ENCODE data around the gene HOXA5. TPM values are rescaled to one million over a fixed set of nuclear protein-coding genes. Genes with fewer than 3 reads are reported as not detected.

HOXA5 gene
- total RNA-seq, 1 donor from 2014 or later, result not detected

DNA sequence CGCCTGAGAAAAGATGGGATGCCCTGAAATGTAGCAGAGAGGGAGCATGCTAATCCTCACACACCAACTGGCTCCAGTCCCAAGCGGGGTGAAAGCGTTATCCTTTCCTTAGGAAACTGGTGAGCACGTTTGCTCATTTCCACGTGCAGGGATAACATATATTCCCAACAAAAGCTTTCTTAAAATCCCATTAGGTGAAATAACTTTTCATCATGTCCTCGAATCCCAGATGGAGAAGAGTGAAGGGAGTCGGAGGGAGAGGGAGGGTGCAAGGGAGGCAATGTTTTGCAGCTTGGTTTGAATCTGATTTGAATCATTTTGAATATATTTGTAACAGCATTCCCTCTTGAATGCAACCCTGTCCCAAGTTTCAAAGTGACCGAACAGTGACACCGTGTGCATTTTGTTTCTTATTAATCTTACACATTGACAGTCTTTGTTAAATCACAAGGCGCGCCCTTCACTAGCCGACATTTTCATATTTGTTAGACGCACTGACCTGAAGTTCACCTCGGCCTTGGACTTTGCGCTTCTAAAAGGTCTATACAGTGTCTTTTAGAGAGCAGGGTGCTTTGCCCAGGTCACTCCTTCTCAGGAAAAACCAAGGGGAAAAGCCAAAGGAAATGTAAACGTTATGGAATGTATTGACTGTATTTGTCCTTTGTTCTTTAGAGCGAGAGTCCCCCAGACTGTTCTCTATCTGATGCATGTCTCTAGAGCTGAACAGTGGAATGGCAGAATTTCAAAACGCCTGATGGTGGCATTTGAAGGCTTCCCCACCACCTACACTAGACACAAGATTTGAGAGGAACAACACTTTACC, 9.9 kb downstream of the HOXA5 start:
- Mint-ChIP-seq H3K9me3 (ENCODE audit: low read depth) (no peaks in the 10 kb centered on the region), H3K27ac (ENCODE audit: unreplicated experiment) (no peak overlapping the region), H3K36me3 (ENCODE audit: low read depth) (peaks cover 5% of the 10 kb centered on the region), H3K4me1 (ENCODE audit: low read depth) (no peaks in the 10 kb centered on the region), H3K4me3 (ENCODE audit: unreplicated experiment) (no peak overlapping the region), H3K27me3 (ENCODE audit: low read depth) (peaks cover 85% of the 10 kb centered on the region)
- DNase-seq (ENCODE audit: low spot score), result no peak
- TF ChIP-seq CTCF (IDR thresholded peaks at IDR 0.05), result no peak

DNA sequence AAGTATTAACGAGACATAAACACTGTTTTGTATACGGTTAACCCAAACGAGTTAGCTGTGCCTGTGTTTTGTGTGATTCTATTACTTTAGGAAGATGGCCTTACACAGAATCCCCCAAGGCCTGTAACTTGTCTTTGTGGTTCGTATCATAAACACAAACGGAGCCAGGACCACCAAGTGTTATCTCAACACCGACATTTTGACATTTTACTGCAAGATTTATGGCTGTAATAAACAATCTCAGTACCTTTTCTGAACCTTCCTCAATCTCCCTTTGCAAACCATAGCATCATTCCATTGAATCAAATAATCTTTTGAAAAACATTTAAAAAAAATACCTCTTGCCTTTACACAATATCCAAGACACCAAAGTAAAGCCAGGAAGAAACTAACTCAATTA, 10.5 kb downstream of the HOXA5 start:
- Mint-ChIP-seq H3K27ac (ENCODE audit: unreplicated experiment) (no peak overlapping the region), H3K4me3 (ENCODE audit: unreplicated experiment) (no peak overlapping the region), H3K36me3 (ENCODE audit: low read depth) (peaks cover 6% of the 10 kb centered on the region), H3K9me3 (ENCODE audit: low read depth) (no peaks in the 10 kb centered on the region), H3K4me1 (ENCODE audit: low read depth) (no peaks in the 10 kb centered on the region), H3K27me3 (ENCODE audit: low read depth) (peaks cover 85% of the 10 kb centered on the region)
- TF ChIP-seq CTCF (IDR thresholded peaks at IDR 0.05), result no peak
- no peak for DNase-seq (ENCODE audit: low spot score)

- H3K4me1 Mint-ChIP-seq (ENCODE audit: low read depth), result no peaks in the 10 kb centered on the region
- H3K4me3 Mint-ChIP-seq (ENCODE audit: unreplicated experiment), result no peak overlapping the region
- H3K27ac Mint-ChIP-seq (ENCODE audit: unreplicated experiment), result no peak overlapping the region
Observed at GRCh38 chr7:27132214-27132613, 11.3 kb downstream of the HOXA5 start.

GRCh38 chr7:27131390-27131819, 12.1 kb downstream of the HOXA5 start:
- no peak overlapping the region for H3K27ac Mint-ChIP-seq (ENCODE audit: unreplicated experiment)
- H3K27me3 Mint-ChIP-seq (ENCODE audit: low read depth), result peaks cover 85% of the 10 kb centered on the region

More at GRCh38 chr7:27132214-27132613, 11.3 kb downstream of the HOXA5 start:
- Mint-ChIP-seq H3K9me3 (ENCODE audit: low read depth) (no peaks in the 10 kb centered on the region), H3K27me3 (ENCODE audit: low read depth) (peaks cover 85% of the 10 kb centered on the region), H3K36me3 (ENCODE audit: low read depth) (peaks cover 6% of the 10 kb centered on the region)
- DNase-seq (ENCODE audit: low spot score), result no peak
- no peak for TF ChIP-seq CTCF (IDR thresholded peaks at IDR 0.05)

More at GRCh38 chr7:27131390-27131819, 12.1 kb downstream of the HOXA5 start:
- H3K36me3 Mint-ChIP-seq (ENCODE audit: low read depth), result peaks cover 6% of the 10 kb centered on the region
- H3K4me3 Mint-ChIP-seq (ENCODE audit: unreplicated experiment), result peak overlapping the region; percentile 46
- H3K4me1 Mint-ChIP-seq (ENCODE audit: low read depth), result no peaks in the 10 kb centered on the region
- TF ChIP-seq CTCF (IDR thresholded peaks at IDR 0.05), result no peak
- no peaks in the 10 kb centered on the region for H3K9me3 Mint-ChIP-seq (ENCODE audit: low read depth)
- DNase-seq (ENCODE audit: low spot score), result no peak
